Activated CD4-positive, alpha-beta T cell treated with anti-CD3 and anti-CD28 coated beads for 4 hours (primary cell): Measurements from ENCODE around the gene RARB.

Experiments
- DNase-seq, 2 donors: peaks; one replicate each; pipeline ENCODE4 v3.0.0-alpha.2; 2020

RARB gene

GRCh38 chr3:25510797-25511196 is 82.7 kb downstream of the RARB start:
- DNase-seq, result no peak

DNA sequence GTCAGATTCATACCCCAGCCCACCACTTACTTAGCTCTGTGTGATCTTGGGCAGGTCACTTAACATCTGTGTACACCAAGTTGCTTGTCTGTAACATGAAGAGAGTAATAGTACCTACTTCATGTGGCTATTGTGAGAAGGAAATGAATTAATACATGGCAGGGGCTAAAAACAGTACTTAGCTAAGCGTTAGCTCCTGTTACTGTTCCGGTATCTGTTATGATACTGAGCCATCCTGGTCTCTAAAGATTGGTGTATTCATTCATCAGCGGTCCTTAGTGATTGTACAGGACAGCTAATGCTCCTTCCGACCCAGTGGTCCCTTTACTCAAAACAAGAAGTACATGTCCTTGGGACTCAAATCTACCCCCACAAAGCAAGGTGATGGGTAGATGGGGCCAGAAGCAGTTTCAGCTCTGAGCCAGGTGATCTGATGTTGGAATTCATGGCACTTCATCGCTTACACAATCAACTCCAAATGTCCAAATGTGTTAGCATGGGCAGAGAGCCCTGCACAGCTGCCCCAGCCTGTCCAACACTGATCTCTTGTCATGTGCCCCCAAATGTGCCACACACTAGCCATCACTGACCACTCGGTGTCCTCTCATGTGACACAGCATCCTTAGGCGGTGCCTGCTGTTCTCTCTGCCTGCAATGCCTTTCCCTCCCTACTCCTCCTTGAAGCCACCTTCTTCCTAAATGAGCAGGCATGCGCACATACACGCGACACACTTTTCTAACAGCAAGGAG is 84.1 kb downstream of the RARB start:
- DNase-seq, result no peak

GRCh38 chr3:25513642-25514266 is 85.7 kb downstream of the RARB start:
- no peak for DNase-seq

DNA sequence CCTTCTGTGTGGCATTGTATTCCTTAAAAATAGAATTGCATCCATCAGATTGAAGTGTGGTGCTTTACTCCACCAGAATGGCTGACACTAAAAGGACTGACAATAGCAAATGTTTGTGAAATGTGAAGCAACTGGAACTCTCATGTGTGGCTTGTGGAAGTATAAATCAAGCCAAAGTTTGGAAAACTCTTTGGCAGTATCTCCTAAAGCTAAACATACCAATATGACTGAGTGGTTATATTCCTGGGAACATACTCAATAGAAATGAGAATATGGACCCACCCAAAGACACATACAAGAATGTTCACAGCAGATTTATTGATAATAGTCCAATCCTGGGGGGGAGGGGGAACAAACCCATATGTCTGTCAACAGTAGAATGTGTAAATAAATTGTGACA is 87.1 kb downstream of the RARB start:
- DNase-seq, result no peak

GRCh38 chr3:25520926-25521559 is 93.0 kb downstream of the RARB start:
- no peak for DNase-seq

- no peak for DNase-seq
Observed at GRCh38 chr3:25527336-25527735, 99.3 kb downstream of the RARB start.

DNA sequence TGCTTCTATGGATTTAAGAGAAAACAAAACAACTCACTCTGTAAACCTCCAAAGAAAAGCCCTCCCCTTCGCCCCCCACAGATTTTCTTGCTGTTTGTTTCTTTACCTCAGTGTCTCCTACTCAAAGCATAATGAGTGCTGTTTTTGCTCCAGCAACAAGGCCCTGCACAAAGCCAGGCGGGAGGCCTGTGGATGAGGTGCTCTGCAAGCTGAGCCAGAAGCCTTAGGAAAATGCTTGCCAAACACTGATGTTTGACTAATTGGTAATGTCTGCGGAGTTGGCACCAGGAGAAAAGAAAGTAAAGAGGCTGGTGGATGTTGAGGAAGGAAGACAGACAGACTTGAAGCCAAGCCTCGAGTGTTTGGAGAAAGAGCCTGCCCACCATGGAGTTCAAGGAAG is 99.7 kb downstream of the RARB start:
- DNase-seq, result no peak

DNA sequence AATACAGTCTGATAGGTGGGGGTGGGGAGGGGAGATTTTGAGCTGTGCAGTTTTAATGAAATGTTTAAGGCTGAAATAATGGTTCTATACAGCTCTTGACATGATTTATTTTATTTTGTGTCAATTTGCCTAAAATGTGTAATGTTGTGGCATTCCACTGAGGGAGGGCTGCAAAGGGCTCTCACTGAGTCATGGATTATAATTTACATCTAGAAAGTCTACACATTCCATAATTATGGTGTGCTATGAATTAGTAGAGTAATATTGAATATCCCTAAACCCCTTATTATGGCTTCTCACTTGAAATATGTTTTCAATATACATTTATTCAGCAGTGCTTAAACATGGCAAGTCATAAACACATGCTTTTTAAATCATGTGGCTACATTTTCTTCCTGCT is 103.9 kb downstream of the RARB start:
- no peak for DNase-seq

GRCh38 chr3:25532431-25533162 is 104.5 kb downstream of the RARB start:
- no peak for DNase-seq

DNA sequence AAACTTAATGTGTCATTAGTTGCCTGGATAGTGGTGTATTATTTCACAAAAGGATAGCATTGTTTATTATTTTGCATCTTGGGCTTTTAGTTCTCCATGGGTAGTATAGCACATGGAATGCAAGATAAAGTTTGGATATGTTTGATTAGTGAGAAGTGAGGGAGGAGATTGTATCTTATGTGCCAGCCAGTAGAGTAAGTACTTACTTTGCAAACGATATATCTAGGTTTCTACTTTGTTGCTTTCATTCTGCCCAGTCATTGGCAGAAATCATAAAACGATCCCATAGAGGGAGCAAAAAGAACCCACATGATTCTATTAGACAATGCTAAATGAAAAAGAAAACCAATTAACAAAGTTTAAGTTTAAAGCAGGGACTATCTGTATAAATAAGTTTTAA is 105.3 kb downstream of the RARB start:
- DNase-seq, result no peak

DNA sequence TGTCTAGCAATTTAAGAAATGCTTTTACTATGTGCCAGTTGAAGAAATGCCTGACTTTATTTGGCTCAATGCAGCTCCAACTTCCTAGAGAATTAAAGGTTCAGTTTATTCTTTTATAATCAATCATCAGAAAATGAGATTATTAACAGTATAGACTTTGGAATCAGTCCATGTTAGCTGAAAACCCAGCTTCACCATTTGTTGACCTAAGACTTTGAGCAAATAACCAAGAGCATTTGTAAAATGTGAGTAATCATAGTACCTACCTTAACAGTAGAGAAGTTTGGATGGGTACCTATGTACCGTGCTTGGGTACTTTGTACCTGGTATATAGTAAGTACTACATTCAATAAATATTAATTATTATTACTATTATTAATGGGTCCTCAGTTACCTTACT is 105.9 kb downstream of the RARB start:
- no peak for DNase-seq

GRCh38 chr3:25536521-25537391 is 108.7 kb downstream of the RARB start:
- no peak for DNase-seq

DNA sequence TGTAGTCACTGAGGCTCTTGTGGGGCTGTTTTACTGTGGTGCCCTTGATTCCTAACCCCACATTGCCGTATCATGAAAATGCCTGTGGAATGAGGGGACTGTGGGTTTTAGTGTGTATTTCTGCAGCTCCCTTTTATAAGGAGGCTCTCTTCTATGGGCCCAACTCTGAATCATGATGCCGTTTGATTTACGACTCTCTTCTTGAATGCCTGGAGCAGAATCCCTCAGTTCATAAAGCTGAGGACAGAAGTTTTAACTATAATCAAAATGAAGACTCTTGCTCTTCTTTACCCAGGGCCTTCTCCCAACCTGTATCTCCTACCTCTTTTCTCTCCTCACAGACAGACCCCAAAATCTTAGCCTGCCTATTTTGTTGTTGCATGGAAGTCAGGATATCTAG is 109.5 kb downstream of the RARB start:
- no peak for DNase-seq

DNA sequence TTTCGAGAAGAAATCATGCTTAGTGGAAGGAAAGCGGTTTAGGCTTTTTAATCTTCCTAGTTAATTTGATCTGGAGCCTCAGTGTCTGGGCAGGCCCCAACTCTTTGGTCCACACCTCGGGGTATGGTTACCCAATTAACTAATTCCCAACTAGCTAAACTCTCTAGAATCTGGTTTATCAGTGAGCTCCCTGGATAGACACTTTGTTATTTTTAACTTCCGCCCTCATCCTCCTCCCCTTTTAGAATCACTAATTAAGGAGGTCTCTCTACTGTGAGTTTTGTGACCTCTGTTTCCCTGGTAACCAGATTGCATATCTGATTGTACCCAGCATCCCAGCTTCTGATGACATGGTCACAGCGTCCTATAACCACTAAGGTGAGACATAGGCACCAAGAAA is 112.2 kb downstream of the RARB start:
- DNase-seq, result no peak

- DNase-seq, result no peak
Observed at GRCh38 chr3:25542492-25543039, 114.5 kb downstream of the RARB start.

GRCh38 chr3:25547103-25547502 is 119.0 kb downstream of the RARB start:
- DNase-seq, result no peak

- DNase-seq, result no peak
Observed at GRCh38 chr3:25547943-25548674, 120.0 kb downstream of the RARB start.

GRCh38 chr3:25548836-25549235 is 120.8 kb downstream of the RARB start:
- DNase-seq, result no peak

DNA sequence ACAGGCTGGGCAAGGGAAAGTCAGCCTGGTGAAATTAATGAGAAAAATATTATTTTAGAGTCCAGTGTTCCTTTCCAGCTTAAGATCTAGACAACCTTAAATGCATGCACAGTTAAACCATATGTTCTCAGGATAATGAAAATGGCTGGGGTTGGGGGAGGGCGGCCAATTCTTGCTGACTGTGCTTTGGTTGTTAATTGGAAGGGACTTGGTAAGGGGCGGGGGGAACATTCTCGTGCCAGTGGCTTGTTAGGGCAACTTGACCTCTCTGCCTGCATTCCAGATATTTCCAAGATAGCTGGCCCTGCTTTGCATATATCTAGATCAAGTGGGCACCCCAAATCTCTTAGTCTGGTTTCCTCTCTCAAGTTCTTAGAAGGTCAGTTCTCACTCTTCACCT is 124.2 kb downstream of the RARB start:
- no peak for DNase-seq

- DNase-seq, result no peak
Observed at GRCh38 chr3:25554376-25554775, 126.3 kb downstream of the RARB start.

DNA sequence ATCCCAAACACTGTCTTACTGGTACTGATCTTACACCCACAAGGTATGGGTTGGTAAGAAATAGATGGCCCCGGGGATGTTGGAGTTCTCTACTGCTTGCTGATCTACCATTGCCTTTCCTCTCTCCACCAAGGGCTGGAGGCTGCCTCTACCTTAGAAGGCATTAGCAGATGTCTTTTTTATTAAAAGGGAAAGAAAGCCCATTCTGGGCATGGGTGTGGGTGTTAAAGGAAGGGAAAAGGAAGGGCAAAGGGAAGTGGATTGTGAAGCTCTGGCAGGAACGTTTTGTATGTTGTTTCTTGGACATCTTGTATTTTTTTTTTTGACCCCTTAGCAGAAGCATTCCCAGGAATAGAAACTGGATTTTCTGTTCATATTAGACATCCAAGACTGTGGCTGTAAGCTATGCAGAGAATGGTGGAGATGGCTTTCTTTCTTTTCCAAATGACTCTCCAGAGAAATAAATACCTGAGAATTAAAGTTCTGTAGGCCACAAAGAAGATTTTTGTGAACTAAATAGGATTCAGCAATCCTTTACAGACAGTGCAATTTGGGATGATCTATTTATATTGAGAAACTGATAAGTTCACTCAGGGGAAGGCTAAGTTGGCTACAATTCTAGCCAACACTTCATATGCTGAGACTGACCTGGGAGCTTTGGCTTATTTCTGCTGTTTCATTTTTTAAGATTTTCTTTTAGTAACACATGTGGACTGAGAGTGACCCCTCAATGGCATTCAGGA is 127.8 kb downstream of the RARB start:
- no peak for DNase-seq
